PC-3 (cell line): ENCODE data around the gene XBP1.

Source experiments
- CTCF ChIP-seq: fragments of 300-600 bp; sonication (generic); conservative IDR thresholded peaks from 2 replicates; pipeline ENCODE4 v1.5.1; 2017; ENCODE audit warnings: antibody characterized with exemption, low read depth, mild to moderate bottlenecking, low read length
- EZH2 ChIP-seq: fragments of 300-600 bp; sonication (generic); IDR thresholded peaks from one replicate; pipeline ENCODE4 v1.6.1; 2017; ENCODE audit warnings: antibody characterized with exemption, mild to moderate bottlenecking, low read length; ENCODE audit not compliant: unreplicated experiment

- TF ChIP-seq CTCF: no peak
- no peak for TF ChIP-seq EZH2
Measured at GRCh38 chr22:28799606-28800307, 612 bp downstream of the XBP1 start.
